HG03575 (cell line): ENCODE measurements around the gene NOD2.
A peak's percentile ranks its signal among the peaks of the same experiment; 100 is the strongest.

Experiments
- ATAC-seq: cut with Tn5 transposase; IDR thresholded peaks from one replicate; pipeline ENCODE4 v1.9.1; 2021; ENCODE audit not compliant: unreplicated experiment, insufficient number of reproducible peaks, low FRiP score; ENCODE audit errors: extremely low read depth

NOD2 gene

GRCh38 chr16:50731989-50732832 is 38.8 kb downstream of the NOD2 start:
- no peak for ATAC-seq

GRCh38 chr16:50733468-50733867 is 40.1 kb downstream of the NOD2 start:
- ATAC-seq: no peak

GRCh38 chr16:50735629-50736122 is 42.3 kb downstream of the NOD2 start:
- ATAC-seq: no peak

GRCh38 chr16:50736448-50736847 is 43.0 kb downstream of the NOD2 start:
- ATAC-seq: no peak

GRCh38 chr16:50737420-50737959 is 44.1 kb downstream of the NOD2 start:
- ATAC-seq: no peak

GRCh38 chr16:50739031-50739430 is 45.6 kb downstream of the NOD2 start:
- no peak for ATAC-seq

- no peak for ATAC-seq
Measured at GRCh38 chr16:50740736-50741135, 47.3 kb downstream of the NOD2 start.

GRCh38 chr16:50741225-50741780 is 47.9 kb downstream of the NOD2 start:
- no peak for ATAC-seq

GRCh38 chr16:50741781-50742575 is 48.6 kb downstream of the NOD2 start, which contains the start of gene CYLD:
TSS of gene CYLD (plus strand) at chr16:50742086. CDS start at chr16:50749699, 7,613 bp downstream.
- ATAC-seq: peak; percentile 54

- no peak for ATAC-seq
Measured at GRCh38 chr16:50742576-50743200, 49.3 kb downstream of the NOD2 start.

- ATAC-seq: no peak
Measured at GRCh38 chr16:50743581-50744225, 50.3 kb downstream of the NOD2 start.

- no peak for ATAC-seq
Measured at GRCh38 chr16:50744881-50745280, 51.5 kb downstream of the NOD2 start.

- ATAC-seq: no peak
Measured at GRCh38 chr16:50745940-50746339, 52.5 kb downstream of the NOD2 start.

GRCh38 chr16:50747207-50747956 is 54.0 kb downstream of the NOD2 start:
- ATAC-seq: no peak

GRCh38 chr16:50751528-50751927 is 58.1 kb downstream of the NOD2 start:
- no peak for ATAC-seq

GRCh38 chr16:50752471-50753235 is 59.2 kb downstream of the NOD2 start:
- no peak for ATAC-seq

- no peak for ATAC-seq
Measured at GRCh38 chr16:50756473-50756872, 63.1 kb downstream of the NOD2 start.
